Fibroblast of lung (primary cell): ENCODE results near the gene CMC2.

Experiments used
- CTCF ChIP-seq, 2 donors: IDR thresholded peaks in 1 of 2; conservative IDR thresholded peaks in 1 of 2; 1 replicate in 1 of 2; 2 replicates in 1 of 2; pipeline ENCODE4 v1.5.1; 2011 to 2012; ENCODE audit warnings: low read length in 2 of 2, control low read depth in 1 of 2, inconsistent platforms in 1 of 2, low read depth in 1 of 2, mild to moderate bottlenecking in 1 of 2
- EZH2 ChIP-seq: IDR thresholded peaks from 2 replicates; pipeline ENCODE4 v1.5.1; 2012; ENCODE audit warnings: low read length, control low read depth, mild to moderate bottlenecking; ENCODE audit errors: missing control alignments

GRCh38 chr16:80962879-80963278 lies 43.8 kb downstream of the CMC2 start:
- TF ChIP-seq CTCF (conservative IDR thresholded peaks at IDR 0.05 in 1 of 2, IDR thresholded peaks at IDR 0.05 in 1 of 2; ENCODE audit: low read depth in 1 of 2, low read length in 2 of 2), result no peak
- TF ChIP-seq EZH2, result no peak
